OCI-LY1 (cell line): Measurements from ENCODE around the gene SV2B.

Experiments
- H2AFZ ChIP-seq: fragments of 200-600 bp; sonication (generic), shearing (Covaris generic); 2 replicates; pipeline ENCODE4 v1.6.0; 2014; ENCODE audit warnings: antibody characterized with exemption, mild to moderate bottlenecking, low read length
- H3F3A ChIP-seq: fragments of 200-600 bp; sonication (generic), shearing (Covaris generic); 2 replicates; pipeline ENCODE4 v1.6.0; 2014; ENCODE audit warnings: mild to moderate bottlenecking, antibody characterized with exemption, low read length, moderate library complexity; ENCODE audit not compliant: insufficient read depth
- H3K27ac ChIP-seq: fragments of 200-600 bp; sonication (generic); 2 replicates; pipeline ENCODE4 v1.5.1; 2014; ENCODE audit warnings: low read length, mixed run types, mild to moderate bottlenecking, low read depth; ENCODE audit not compliant: poor library complexity, severe bottlenecking
- H3K27me3 ChIP-seq: fragments of 200-600 bp; sonication (generic); 2 replicates; pipeline ENCODE4 v1.6.0; 2014; ENCODE audit warnings: antibody characterized with exemption, mild to moderate bottlenecking, low read length, moderate library complexity; ENCODE audit not compliant: insufficient read depth
- H3K36me3 ChIP-seq: fragments of 200-600 bp; sonication (generic); 2 replicates; pipeline ENCODE4 v1.6.1; 2014; ENCODE audit warnings: mild to moderate bottlenecking, antibody characterized with exemption, low read length, moderate library complexity, mixed read lengths; ENCODE audit not compliant: insufficient read depth
- H3K4me1 ChIP-seq: fragments of 200-600 bp; sonication (generic); 2 replicates; pipeline ENCODE4 v1.5.1; 2014; ENCODE audit warnings: mild to moderate bottlenecking, low read length, moderate library complexity; ENCODE audit not compliant: insufficient read depth, severe bottlenecking
- H3K4me2 ChIP-seq: fragments of 200-600 bp; sonication (generic), shearing (Covaris generic); 2 replicates; pipeline ENCODE4 v1.6.1; 2014; ENCODE audit warnings: low read length
- H3K4me3 ChIP-seq: fragments of 200-600 bp; sonication (generic); 2 replicates; pipeline ENCODE4 v1.5.1; 2014; ENCODE audit warnings: low read length, low read depth, mild to moderate bottlenecking, mixed read lengths; ENCODE audit not compliant: poor library complexity, severe bottlenecking
- H3K79me2 ChIP-seq: fragments of 200-600 bp; shearing (Covaris generic); 2 replicates; pipeline ENCODE4 v1.6.1; 2016; ENCODE audit warnings: mixed run types, low read length, mixed read lengths; ENCODE audit not compliant: insufficient read depth
- H3K9ac ChIP-seq: fragments of 200-600 bp; sonication (generic), shearing (Covaris generic); 2 replicates; pipeline ENCODE4 v1.6.1; 2014; ENCODE audit warnings: mild to moderate bottlenecking, low read length, mixed read lengths
- H3K9me2 ChIP-seq: fragments of 200-600 bp; sonication (generic), shearing (Covaris generic); 2 replicates; pipeline ENCODE4 v1.6.1; 2014; ENCODE audit warnings: low read depth, mild to moderate bottlenecking, low read length, mixed read lengths
- H3K9me3 ChIP-seq: fragments of 200-600 bp; shearing (Covaris generic); 2 replicates; pipeline ENCODE4 v1.6.1; 2014; ENCODE audit warnings: low read length, mixed read lengths
- H4K20me1 ChIP-seq: fragments of 200-600 bp; sonication (generic), shearing (Covaris generic); 2 replicates; pipeline ENCODE4 v1.6.0; 2016; ENCODE audit warnings: mild to moderate bottlenecking, low read length; ENCODE audit not compliant: insufficient read depth
- CTCF ChIP-seq: fragments of 200-600 bp; sonication (generic), shearing (Covaris generic); IDR thresholded peaks from 2 replicates; pipeline ENCODE4 v1.5.1; 2017; ENCODE audit warnings: mild to moderate bottlenecking, antibody characterized with exemption, low read length, moderate library complexity, mixed read lengths
- EZH2 ChIP-seq: fragments of 200-600 bp; sonication (generic), shearing (Covaris generic); IDR thresholded peaks from 2 replicates; pipeline ENCODE4 v1.8.0; 2017; ENCODE audit warnings: borderline replicate concordance, mixed run types, mild to moderate bottlenecking, antibody characterized with exemption, low read length, moderate library complexity, mixed read lengths

The SV2B gene

GRCh38 chr15:91320101-91320500, 220.0 kb downstream of the SV2B start:
- Histone ChIP-seq H3K9ac (no peak overlapping the region), H3K36me3 (no peaks in the 10 kb centered on the region), H3F3A (no peaks in the 10 kb centered on the region), H3K27ac (no peak overlapping the region), H3K27me3 (no peaks in the 10 kb centered on the region), H2AFZ (no peak overlapping the region), H3K9me2 (no peaks in the 10 kb centered on the region), H3K4me2 (no peak overlapping the region), H3K9me3 (no peaks in the 10 kb centered on the region), H4K20me1 (no peaks in the 10 kb centered on the region), H3K79me2 (no peaks in the 10 kb centered on the region), H3K4me1 (no peaks in the 10 kb centered on the region), H3K4me3 (no peak overlapping the region)
- TF ChIP-seq CTCF (no peak), EZH2 (no peak)

- H3K4me1 ChIP-seq: no peaks in the 10 kb centered on the region
- H3K4me3 ChIP-seq: no peak overlapping the region
- TF ChIP-seq CTCF (no peak), EZH2 (no peak)
- no peak overlapping the region for H2AFZ ChIP-seq
- no peaks in the 10 kb centered on the region for H3K36me3 ChIP-seq
- H3K9me2 ChIP-seq: no peaks in the 10 kb centered on the region
- H3K9ac ChIP-seq: no peak overlapping the region
- no peaks in the 10 kb centered on the region for H3F3A ChIP-seq
- no peaks in the 10 kb centered on the region for H3K9me3 ChIP-seq
- no peaks in the 10 kb centered on the region for H3K79me2 ChIP-seq
- no peak overlapping the region for H3K27ac ChIP-seq
- H3K27me3 ChIP-seq: no peaks in the 10 kb centered on the region
- H3K4me2 ChIP-seq: no peak overlapping the region
- H4K20me1 ChIP-seq: no peaks in the 10 kb centered on the region
These were observed 229.9 kb downstream of the SV2B start for GRCh38 chr15:91329914-91330313.

GRCh38 chr15:91331581-91331980, 231.5 kb downstream of the SV2B start:
- Histone ChIP-seq H4K20me1 (no peaks in the 10 kb centered on the region), H3K79me2 (no peaks in the 10 kb centered on the region), H3K4me3 (no peak overlapping the region), H3K9ac (no peak overlapping the region), H3K36me3 (no peaks in the 10 kb centered on the region), H3K27ac (no peak overlapping the region), H3K27me3 (no peaks in the 10 kb centered on the region), H3K9me2 (no peaks in the 10 kb centered on the region), H3K4me1 (no peaks in the 10 kb centered on the region), H2AFZ (no peak overlapping the region), H3K4me2 (no peak overlapping the region), H3F3A (no peaks in the 10 kb centered on the region), H3K9me3 (no peaks in the 10 kb centered on the region)
- no peak for TF ChIP-seq EZH2
- no peak for TF ChIP-seq CTCF
